Stomach smooth muscle (tissue), 2 donors: Measurements from ENCODE around the gene ESRRG.

ENCODE experiments used
- H3K27ac ChIP-seq: one replicate; pipeline ENCODE4 v1.7.0; 2013; ENCODE audit warnings: mild to moderate bottlenecking, low read length, inconsistent platforms
- H3K27me3 ChIP-seq, 2 donors: one replicate each; pipeline ENCODE4 v1.7.0; 2013; ENCODE audit warnings: low read length in 2 of 2; ENCODE audit not compliant: insufficient read depth in 2 of 2, control insufficient read depth in 1 of 2
- H3K36me3 ChIP-seq, 2 donors: one replicate each; pipeline ENCODE4 v1.7.0; 2013; ENCODE audit warnings: low read length in 2 of 2; ENCODE audit not compliant: control insufficient read depth in 2 of 2, insufficient read depth in 2 of 2
- H3K4me1 ChIP-seq: one replicate; pipeline ENCODE4 v1.7.0; 2013; ENCODE audit warnings: low read length; ENCODE audit not compliant: control insufficient read depth, insufficient read depth
- H3K4me3 ChIP-seq, 2 donors: one replicate each; pipeline ENCODE4 v1.7.0; 2013; ENCODE audit warnings: low read length in 2 of 2
- H3K9ac ChIP-seq, 2 donors: one replicate each; pipeline ENCODE4 v1.7.0; 2013; ENCODE audit warnings: low read length in 2 of 2, mild to moderate bottlenecking in 1 of 2
- H3K9me3 ChIP-seq, 2 donors: one replicate each; pipeline ENCODE4 v1.7.0; 2013; ENCODE audit warnings: low read length in 2 of 2; ENCODE audit not compliant: control insufficient read depth in 2 of 2
- donor health status: healthy.
- donor health status: Pancreatic carcinoma.

The ESRRG gene

DNA sequence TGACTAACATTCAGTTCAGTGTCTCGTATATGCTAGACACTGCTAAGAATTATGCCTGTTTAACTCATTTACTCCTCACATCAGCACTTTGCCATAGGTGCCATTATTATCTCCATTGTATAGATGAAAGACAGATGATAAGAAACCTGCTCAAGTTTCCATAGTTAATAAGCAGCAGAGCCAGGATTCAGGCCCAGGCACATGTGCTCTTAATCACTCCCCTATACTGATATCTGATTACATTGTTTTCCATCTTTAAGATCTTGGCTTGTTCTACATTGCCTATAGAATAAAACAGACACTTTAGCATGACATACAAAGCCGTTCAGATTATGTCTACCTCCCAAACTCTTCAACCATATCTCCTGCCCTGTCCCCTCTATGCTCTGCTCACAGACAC lies 269.5 kb downstream of the ESRRG start:
- Histone ChIP-seq H3K9me3 (peaks cover 0 to 2% of the 10 kb centered on the region in 2 donors), H3K36me3 (no peaks in the 10 kb centered on the region), H3K4me3 (no peak overlapping the region), H3K9ac (no peak overlapping the region), H3K27ac (no peak overlapping the region), H3K27me3 (no peaks in the 10 kb centered on the region), H3K4me1 (no peaks in the 10 kb centered on the region)
